OCI-LY7 (cell line): Measurements from ENCODE around the gene SHMT1. TPM values are rescaled to one million over a fixed set of nuclear protein-coding genes. Genes with fewer than 3 reads are reported as not detected.
"Not testable (repeated sequence)": the region's sequence is repeated elsewhere in the genome, so short reads cannot be mapped to it uniquely, and the experiment has no call there.

Experiments
- BruUV-seq: library from RNA; stranded (reverse); fragments of 400-500 nt; replicated peaks from 2 replicates; lab custom pipeline; 2021; lab: Mats Ljungman, UMichigan
- CTCF ChIA-PET: fragments of 300-600 bp; sonication (Branson Sonifier 250); formaldehyde crosslinking; loops from one replicate; lab custom pipeline; 2022; ENCODE audit warnings: antibody characterized with exemption; ENCODE audit not compliant: unreplicated experiment; lab: Charles Lee
- POLR2A ChIA-PET: fragments of 300-600 bp; sonication (Branson Sonifier 250); formaldehyde crosslinking; loops from one replicate; lab custom pipeline; 2022; ENCODE audit warnings: antibody characterized with exemption; lab: Charles Lee
- DNase-seq: peaks from one replicate; pipeline ENCODE4 v3.0.0-alpha.2; 2015; ENCODE audit warnings: low spot score
- H2AFZ ChIP-seq: fragments of 200-600 bp; sonication (generic), shearing (Covaris generic); 2 replicates; pipeline ENCODE4 v1.6.1; 2014; ENCODE audit warnings: mild to moderate bottlenecking, antibody characterized with exemption, low read length, moderate library complexity
- H3K27ac ChIP-seq: fragments of 200-600 bp; sonication (generic); 2 replicates; pipeline ENCODE4 v1.5.1; 2014; ENCODE audit warnings: mixed run types, low read depth, mild to moderate bottlenecking, moderate library complexity, low read length, inconsistent platforms; ENCODE audit not compliant: poor library complexity, severe bottlenecking
- H3K36me3 ChIP-seq: fragments of 200-600 bp; sonication (generic); 2 replicates; pipeline ENCODE4 v1.6.1; 2014; ENCODE audit warnings: mild to moderate bottlenecking, antibody characterized with exemption, low read length, moderate library complexity, mixed read lengths; ENCODE audit not compliant: insufficient read depth
- H3K4me1 ChIP-seq: fragments of 200-600 bp; sonication (generic); 2 replicates; pipeline ENCODE4 v1.5.1; 2014; ENCODE audit warnings: mild to moderate bottlenecking, low read length; ENCODE audit not compliant: insufficient read depth, poor library complexity, severe bottlenecking
- H3K4me2 ChIP-seq: fragments of 200-600 bp; sonication (generic); 2 replicates; pipeline ENCODE4 v1.6.1; 2014; ENCODE audit warnings: mild to moderate bottlenecking, low read length
- H3K4me3 ChIP-seq: fragments of 200-600 bp; sonication (generic); 2 replicates; pipeline ENCODE4 v1.5.1; 2014; ENCODE audit warnings: mild to moderate bottlenecking, low read depth, low read length; ENCODE audit not compliant: poor library complexity, severe bottlenecking
- H3K79me2 ChIP-seq: fragments of 200-600 bp; sonication (generic); 2 replicates; pipeline ENCODE4 v1.6.1; 2016; ENCODE audit warnings: low read depth, mild to moderate bottlenecking, low read length, moderate library complexity, mixed read lengths; ENCODE audit not compliant: insufficient read depth
- H3K9me2 ChIP-seq: fragments of 200-600 bp; sonication (generic); 2 replicates; pipeline ENCODE4 v1.6.1; 2016; ENCODE audit warnings: mild to moderate bottlenecking, low read length, mixed read lengths; ENCODE audit not compliant: insufficient read depth
- H3K9me3 ChIP-seq: fragments of 200-600 bp; sonication (generic); 2 replicates; pipeline ENCODE4 v1.6.1; 2014; ENCODE audit warnings: mild to moderate bottlenecking, mixed run types, low read length, mixed read lengths
- H4K20me1 ChIP-seq: fragments of 200-600 bp; sonication (generic); 2 replicates; pipeline ENCODE4 v1.6.1; 2014; ENCODE audit warnings: mild to moderate bottlenecking, antibody characterized with exemption, low read length, moderate library complexity, mixed read lengths; ENCODE audit not compliant: insufficient read depth
- EZH2phosphoT487 ChIP-seq: fragments of 200-600 bp; sonication (generic); IDR thresholded peaks from 2 replicates; pipeline ENCODE4 v1.6.1; 2018; ENCODE audit warnings: low read depth, borderline replicate concordance, mild to moderate bottlenecking, mixed run types, antibody characterized with exemption, low read length, moderate library complexity, mixed read lengths
- intact Hi-C: fragments of 100-400 bp; cut with micrococcal nuclease; formaldehyde crosslinking; loops from one replicate; pipeline ENCODE4 v1.10.0; 2022; ENCODE audit not compliant: unreplicated experiment
- total RNA-seq, 2 experiments: library from RNA; depleted of rRNA in 1 of 2; stranded (reverse); fragments of >200 nt in 1 of 2; shearing (Covaris generic) in 1 of 2; gene quantifications; 2 replicates each; pipeline ENCODE4 v1.2.3, GENCODE V29; 2014 to 2022
- TF ChIP-seq, protein P1 (sequence below): fragments of 200-600 bp; sonication (generic); conservative IDR thresholded peaks from 2 replicates; pipeline ENCODE4 v1.5.1; 2014; ENCODE audit warnings: mild to moderate bottlenecking, antibody characterized with exemption, low read length, moderate library complexity, mixed read lengths

SHMT1 gene
- total RNA-seq, 2 experiments from 2014 or later = 66.5 to 101 TPM

DNA sequence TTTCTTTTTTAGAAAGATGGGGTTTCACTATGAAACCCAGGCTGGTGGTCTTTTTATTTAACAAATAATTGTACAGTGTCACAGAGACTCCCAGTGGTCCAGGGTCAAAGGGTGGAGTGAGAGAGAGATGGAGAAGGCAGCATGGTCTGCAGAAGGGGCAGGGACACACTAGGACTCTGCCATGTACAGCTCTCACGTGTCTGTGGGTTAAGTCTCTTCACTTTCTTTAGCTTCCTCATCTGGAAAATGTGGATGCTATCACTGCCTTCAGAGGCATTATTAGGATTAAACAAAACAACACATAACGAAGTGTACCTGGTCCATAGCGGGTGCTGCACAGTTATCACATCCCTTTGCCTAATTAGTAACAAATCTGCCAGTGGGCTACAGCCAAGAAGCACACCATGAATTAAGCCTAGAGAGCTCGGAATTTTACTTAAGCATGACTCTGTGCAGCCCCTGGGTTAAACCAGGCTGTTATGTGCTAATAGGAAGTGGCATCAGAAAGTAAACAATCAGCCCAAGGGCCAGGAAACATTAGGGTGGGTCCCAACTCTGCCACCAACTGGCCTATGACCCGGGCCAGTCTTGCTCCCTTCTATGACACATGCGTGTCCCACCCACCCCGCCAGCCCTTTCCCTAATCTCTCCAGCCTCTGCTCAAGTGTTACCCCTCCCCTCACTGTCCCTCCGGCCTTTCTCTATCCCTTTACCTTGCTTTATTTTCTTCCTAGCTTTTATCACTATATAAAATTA lies 62.4 kb downstream of the SHMT1 start:
- no peak for TF ChIP-seq EZH2phosphoT487
- TF ChIP-seq, protein P1, sequence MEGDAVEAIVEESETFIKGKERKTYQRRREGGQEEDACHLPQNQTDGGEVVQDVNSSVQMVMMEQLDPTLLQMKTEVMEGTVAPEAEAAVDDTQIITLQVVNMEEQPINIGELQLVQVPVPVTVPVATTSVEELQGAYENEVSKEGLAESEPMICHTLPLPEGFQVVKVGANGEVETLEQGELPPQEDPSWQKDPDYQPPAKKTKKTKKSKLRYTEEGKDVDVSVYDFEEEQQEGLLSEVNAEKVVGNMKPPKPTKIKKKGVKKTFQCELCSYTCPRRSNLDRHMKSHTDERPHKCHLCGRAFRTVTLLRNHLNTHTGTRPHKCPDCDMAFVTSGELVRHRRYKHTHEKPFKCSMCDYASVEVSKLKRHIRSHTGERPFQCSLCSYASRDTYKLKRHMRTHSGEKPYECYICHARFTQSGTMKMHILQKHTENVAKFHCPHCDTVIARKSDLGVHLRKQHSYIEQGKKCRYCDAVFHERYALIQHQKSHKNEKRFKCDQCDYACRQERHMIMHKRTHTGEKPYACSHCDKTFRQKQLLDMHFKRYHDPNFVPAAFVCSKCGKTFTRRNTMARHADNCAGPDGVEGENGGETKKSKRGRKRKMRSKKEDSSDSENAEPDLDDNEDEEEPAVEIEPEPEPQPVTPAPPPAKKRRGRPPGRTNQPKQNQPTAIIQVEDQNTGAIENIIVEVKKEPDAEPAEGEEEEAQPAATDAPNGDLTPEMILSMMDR = no peak
- Histone ChIP-seq H3K27ac (no peak overlapping the region), H3K9me2 (no peaks in the 10 kb centered on the region), H2AFZ (no peak overlapping the region), H3K4me1 (no peaks in the 10 kb centered on the region), H3K9me3 (no peaks in the 10 kb centered on the region), H3K36me3 (peaks cover 78% of the 10 kb centered on the region), H3K4me2 (no peak overlapping the region), H3K79me2 (no peaks in the 10 kb centered on the region), H4K20me1 (no peaks in the 10 kb centered on the region), H3K4me3 (no peak overlapping the region)
- intact Hi-C loops = no loop called here
- ChIA-PET CTCF (no interaction called here), POLR2A (no interaction called here)
- BruUV-seq = no TSS peak
- no peak for DNase-seq

DNA sequence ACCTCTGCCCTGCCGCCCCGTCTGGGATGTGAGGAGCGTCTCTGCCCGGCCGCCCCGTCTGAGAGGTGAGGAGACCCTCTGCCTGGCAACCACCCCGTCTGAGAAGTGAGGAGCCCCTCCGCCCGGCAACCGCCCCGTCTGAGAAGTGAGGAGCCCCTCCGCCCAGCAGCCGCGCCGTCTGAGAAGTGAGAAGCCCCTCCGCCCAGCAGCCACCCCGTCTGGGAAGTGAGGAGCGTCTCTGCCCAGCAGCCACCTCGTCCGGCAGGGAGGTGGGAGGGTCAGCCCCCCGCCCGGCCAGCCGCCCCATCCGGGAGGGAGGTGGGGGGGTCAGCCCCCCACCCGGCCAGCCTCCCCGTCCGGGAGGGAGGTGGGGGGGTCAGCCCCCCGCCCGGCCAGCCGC lies 65.3 kb downstream of the SHMT1 start:
- CTCF ChIA-PET, BruUV-seq, H3K9me2 ChIP-seq, H3K27ac ChIP-seq, intact Hi-C loops, H3K4me3 ChIP-seq, DNase-seq, H3K4me2 ChIP-seq, H3K9me3 ChIP-seq, H3K79me2 ChIP-seq, H3K4me1 ChIP-seq, H2AFZ ChIP-seq, H4K20me1 ChIP-seq, POLR2A ChIA-PET: not testable (repeated sequence)
- H3K36me3 ChIP-seq = peaks cover 77% of the 10 kb centered on the region

DNA sequence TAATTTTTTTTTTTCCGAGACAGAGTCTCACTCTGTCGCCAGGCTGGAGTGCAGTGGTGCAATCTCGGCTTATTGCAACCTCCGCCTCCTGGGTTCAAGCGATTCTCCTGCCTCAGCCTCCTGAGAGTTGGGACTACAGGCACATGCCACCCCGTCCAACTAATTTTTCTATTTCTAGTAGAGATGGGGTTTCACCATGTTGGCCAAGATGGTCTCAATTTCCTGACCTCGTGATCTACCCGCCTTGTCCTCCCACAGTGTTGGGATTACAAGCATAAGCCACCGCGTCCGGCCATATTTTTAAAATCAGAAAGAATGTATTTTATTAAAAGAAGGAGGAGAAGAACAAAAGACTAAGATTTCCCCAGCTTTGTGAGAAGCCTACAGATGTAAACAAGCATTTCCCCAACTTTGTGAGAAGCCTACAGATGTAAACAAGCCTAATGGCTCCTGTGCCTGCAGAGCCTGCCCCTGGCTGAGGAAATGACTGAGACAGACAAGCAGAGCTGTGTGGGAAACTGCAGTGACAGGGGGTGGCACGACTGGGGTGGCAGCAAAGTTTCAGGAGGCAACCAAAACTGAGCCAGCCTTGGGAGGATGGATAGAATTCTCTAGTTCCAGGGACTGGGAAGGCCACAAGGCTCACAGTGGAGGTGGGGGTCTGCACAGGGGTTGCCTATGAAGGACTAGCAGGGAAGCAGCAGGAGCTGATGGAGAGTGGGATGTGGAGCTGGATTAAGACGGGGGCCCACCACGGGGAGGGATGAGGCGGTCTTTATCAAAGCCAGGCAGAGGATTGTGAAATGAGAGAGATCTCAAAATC lies 71.4 kb downstream of the SHMT1 start:
- intact Hi-C loops = no loop called here
- no peaks in the 10 kb centered on the region for H3K79me2 ChIP-seq
- no peaks in the 10 kb centered on the region for H3K9me3 ChIP-seq
- TF ChIP-seq, protein P1 = no peak
- TF ChIP-seq EZH2phosphoT487 = no peak
- ChIA-PET CTCF (no interaction called here), POLR2A (interaction anchor here (0.6 kb wide), 1 partner anchor 121 kb away, joined by 3 read pairs; no protein-coding TSS in a partner anchor)
- no peaks in the 10 kb centered on the region for H3K4me1 ChIP-seq
- no peak overlapping the region for H3K27ac ChIP-seq
- H3K4me2 ChIP-seq = no peak overlapping the region
- peaks cover 91% of the 10 kb centered on the region for H3K36me3 ChIP-seq
- H2AFZ ChIP-seq = no peak overlapping the region
- H3K9me2 ChIP-seq = no peaks in the 10 kb centered on the region
- no peak overlapping the region for H3K4me3 ChIP-seq
- DNase-seq = no peak
- no peaks in the 10 kb centered on the region for H4K20me1 ChIP-seq
- BruUV-seq = no TSS peak
